Stimulated activated CD8-positive, alpha-beta memory T cell treated with anti-CD3 and anti-CD28 coated beads, Interleukin-15, amount 100 ng/mL, for 4 hours (primary cell): Measurements from ENCODE around the gene WDFY4.

Experiments used
- DNase-seq, 2 donors: peaks; one replicate each; pipeline ENCODE4 v3.0.0-alpha.2; 2020; ENCODE audit warnings: low read depth in 2 of 2

WDFY4 gene

DNA sequence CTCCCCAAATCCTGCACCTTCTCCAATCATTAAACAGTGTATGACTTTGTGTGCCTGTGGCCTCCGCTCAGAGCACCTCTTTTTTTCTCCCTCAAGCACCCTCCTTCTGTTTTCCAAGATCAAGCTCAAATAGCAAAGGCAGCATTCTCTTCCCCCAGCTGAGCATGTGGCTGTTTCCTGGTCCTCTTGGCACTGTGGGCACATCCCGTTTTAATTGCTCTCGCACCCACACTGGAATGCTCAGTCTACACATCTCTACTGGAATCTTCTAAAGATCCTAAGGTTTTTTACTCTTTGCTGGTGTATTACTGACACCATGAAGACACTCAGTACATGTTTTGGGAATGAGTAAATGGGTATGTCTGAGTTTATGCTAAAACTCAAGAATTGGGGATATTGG, 107.4 kb downstream of the WDFY4 start:
- no peak for DNase-seq

DNA sequence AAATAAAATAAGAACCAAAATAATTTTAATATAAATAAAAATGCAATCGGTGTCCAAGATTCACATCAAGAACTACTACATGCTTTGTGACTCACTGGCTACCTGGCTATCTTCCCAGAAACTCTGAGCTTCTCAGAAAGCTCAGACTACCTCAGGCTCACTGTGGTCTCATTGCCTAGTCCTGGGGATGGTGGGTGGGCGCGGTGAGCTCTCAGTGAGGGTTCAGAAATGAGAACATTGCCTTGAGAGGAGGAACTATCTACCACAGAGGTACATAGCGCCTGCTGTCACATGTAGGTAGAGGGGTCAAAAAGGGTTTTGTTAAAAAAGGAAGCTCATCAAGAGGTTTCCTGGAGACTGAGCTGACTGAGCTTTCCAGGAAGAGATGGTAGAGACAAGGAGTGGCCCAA, 108.0 kb downstream of the WDFY4 start:
- DNase-seq = no peak

DNA sequence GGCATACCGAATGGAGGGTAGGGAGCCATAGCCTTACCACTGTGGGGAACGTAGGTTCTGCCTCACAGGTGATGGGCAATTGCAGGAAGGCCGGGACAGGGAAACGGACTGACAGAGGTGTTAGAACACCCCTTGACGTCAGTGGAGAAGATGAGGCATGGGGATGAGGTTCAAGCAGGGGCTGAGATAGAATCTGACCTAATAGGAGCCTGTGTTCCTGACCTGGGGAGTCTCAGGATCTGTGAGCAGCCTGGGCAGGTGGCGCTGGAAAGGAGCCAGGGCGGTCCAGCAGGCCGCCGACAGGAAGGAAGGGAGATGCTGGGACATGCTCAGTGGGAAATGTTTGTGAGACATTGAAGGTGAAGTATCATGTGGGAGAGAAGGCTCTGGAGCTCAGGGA, 109.4 kb downstream of the WDFY4 start:
- DNase-seq = no peak

DNA sequence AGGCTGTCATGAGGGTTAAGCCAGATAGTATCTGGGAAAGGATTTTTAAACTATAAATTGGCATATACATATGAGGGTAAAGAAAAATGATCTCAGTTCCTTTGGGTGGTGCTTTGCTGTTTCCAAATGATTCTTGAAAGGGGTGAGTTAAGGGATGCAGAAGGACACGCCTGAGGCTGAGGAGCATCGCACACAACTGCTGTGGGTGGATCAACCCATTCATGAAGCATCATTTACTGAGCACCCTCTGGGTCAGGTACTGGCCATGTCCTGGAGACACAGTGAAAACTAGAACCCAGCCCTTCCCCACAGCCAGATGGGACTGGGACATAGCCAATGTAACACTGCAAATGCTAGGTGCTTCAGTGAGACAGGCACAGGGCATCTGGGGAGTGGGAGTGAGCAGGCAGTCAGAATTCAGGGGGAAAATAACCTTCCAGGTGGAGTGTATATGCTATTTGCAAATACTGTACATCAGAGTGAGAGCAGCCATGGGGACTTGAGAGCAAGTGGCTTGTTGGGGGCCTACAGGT, 112.1 kb downstream of the WDFY4 start:
- DNase-seq = no peak

DNA sequence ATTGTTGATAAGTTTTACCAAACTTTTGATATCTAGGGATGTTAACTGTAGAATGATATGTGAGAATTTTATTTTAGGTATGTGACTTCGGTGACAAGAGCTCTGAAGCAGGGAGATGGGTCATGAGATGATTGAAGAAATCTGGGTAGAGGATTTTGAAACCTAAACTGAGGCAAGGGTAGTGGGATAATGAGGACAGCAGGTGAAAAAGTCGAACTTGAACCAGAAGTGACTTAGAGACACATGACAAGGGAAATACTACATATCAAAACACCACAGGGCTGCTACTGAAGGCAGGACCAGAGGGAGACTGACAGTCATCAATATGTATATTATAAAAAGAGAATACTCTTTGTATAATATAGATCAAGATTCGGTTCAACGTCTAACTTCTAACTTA, 113.2 kb downstream of the WDFY4 start:
- DNase-seq = no peak

DNA sequence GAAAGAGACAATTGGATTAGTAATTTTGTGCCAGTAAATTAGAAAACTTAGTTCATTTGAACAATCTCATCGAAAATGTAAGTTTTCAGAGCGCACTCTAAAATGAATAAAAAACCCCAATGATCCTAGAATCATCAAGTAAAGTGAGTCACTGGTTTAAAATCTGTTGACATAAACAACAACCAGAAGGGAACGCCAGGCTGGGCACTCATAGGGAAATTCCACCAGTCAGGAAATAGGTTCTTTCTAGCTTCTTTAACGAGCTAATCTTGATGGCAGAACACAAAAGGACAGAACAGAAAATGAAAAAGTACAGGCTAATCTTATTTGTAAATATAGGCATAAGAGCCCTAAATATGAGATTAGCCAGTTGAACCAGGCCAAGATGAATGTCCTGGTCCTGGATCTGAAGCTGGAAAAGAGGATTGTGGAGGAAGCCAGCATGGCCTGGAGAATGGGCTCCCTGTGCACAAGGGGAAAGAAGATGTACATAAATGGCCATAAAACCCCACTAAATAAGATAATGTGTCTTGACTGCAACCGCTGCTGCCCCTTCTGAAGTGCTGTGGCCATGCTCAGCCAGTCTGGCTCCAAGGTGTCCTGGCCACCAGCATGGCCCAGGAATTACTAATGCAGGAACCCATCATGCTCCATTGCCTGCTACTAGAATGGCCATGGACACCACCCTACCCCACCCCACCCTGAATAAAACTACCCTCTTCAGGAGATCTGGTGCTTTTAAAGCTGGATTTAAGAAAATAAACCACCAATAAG, 114.0 kb downstream of the WDFY4 start:
- DNase-seq = no peak

DNA sequence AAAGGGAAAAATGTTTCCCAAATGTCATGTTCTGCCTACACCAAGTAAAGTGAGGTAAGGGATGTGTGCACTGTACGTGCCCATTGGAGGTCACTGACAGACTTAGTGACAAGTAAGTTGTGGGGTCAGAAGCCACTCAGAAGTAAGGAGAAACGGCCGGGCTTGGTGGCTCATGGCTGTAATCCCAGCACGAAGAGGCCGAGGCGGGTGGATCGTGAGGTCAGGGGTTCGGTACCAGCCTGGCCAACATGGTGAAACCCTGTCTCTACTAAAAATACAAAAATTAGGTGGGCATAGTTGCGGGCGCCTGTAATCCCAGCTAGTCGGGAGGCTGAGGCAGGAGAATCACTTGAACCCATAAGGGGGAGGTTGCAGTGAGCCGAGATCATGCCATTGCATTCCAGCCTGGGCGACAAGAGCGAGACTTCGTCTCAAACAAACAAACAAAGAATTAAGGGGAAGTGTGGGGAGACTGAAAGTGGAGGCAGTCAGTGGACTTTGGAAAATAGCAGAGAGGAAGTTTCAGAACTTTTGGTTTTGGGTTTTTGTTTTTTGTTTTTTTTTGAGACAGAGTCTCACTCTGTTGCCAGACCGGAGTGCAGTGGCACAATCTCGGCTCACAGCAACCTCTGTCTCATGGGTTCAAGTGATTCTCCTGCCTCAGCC, 114.8 kb downstream of the WDFY4 start:
- DNase-seq = no peak

DNA sequence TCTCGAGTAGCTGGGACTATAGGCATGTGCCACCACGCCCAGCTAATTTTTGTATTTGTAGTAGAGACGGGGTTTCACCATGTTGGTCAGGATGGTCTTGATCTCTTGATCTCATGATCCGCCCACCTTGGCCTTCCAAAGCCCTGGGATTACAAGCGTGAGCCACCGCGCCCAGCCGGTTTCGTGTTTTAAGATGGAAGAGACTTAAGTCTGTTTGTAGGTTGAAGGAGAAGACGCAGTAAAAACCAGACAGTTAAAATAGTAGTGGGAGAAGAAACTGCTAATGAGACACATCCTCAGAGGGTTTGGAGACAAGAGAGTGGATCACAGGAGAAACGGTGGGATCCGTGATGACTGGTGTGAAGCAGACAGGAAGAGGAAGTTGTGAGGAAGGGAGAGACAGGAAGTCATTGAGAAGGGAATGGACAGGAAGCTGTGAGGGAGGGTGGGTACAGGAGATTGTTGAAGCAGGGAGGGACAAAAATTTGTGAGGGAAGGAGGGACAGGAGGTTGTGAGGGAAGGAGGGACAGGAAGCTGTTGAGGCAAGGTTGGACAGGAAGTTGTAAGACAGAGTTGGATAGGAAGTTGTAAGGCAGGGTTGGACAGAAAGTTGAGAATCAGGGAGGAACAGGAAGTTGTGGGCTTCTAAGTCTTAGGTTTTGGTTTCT, 115.5 kb downstream of the WDFY4 start:
- no peak for DNase-seq

DNA sequence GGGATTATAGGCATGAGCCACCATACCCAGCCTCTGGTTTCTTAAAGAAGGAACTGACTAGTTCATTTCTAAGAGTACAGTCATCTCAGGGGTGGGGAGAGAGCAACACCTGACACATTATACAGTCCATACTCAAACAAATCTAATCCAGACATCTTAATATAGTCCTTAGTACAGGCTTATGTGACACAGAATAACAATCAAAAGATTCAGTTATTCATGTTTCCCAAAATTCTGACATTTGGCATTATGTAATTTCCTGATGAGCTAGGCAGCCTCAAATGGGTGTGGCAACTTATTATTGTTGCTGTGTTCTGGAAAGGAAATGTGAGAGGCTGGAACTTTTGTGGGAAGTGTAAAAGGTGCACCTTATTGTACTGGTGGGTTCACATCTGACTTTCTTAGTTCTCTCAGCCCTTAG, 116.3 kb downstream of the WDFY4 start:
- DNase-seq = no peak

DNA sequence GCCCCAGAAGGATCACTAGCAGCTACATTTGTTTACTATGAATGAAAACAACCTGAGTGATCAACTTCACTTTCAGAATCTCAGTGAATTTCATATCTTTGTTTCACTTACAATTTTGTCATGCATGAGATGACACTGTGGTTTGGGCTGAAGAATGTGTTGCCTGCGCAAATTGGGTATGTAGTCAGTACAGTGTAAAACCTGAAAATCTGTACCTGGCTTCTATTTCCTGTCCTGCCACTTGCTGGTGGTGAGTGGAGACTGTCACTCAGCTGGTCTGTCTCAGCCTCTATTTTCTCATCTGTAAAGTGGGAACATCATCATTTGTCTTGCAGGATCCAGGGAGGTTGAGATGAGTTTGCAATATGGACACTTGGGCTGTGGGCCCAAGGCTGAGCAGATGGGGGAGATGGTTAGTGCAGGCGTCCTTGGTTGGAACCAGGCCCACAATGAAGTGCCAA, 118.0 kb downstream of the WDFY4 start:
- DNase-seq = no peak

DNA sequence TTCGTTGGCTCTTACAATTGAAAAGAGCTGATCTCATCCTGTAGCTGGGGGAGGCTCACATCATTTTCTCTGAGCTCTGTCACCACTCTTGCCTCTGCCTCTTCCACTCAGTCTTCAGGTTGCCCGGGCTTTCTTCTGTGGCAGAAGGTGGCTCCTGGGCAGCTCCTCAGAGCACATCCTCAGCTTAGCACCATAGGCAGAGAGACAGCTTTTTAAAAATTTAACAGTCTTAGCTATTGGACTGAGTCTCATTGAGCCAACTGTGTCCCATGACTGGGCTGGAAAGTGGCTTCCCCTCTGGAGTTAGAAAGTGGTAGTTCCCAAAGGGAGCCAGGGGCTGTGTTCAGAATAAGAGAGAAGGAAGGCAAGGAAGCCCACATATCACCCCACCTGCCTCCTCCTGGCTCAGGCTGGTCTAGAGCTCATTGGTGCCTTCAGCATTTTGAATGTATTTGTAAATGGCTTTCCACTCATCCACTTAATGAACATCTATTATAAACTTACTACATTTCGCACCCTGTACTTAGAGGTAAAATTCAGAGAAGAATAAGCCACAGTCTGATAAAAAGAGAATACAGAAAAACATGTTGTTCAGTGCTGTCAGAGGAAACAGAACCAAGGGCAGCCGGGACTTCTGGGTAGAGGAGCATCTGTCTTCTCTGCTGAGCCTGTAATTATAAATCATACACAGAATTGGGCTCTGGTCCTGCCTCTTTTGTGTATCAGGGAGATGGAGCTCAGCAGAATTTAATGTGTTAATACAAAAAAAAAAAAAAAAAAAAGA, 119.3 kb downstream of the WDFY4 start:
- DNase-seq = no peak

DNA sequence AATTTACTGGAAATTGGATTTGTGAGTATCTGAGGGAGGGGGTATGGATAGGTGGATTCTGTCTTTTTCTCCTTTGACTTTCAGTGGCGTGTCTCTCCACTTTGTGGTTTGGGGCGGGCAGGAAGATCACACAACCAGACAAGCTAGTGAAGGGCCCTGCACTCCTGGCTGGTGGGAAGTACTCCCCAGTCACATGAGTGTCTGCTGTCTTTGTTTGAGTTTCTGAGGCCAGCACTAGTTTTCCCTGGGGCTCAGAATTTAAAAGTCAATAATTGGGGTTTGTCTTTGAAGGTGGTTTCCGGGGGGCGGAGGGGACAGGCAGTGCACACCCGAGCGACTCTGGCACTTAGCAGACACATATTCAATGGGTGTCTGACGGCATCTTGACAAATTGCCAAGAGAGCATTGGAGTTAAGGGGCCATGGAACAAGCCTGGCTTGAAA, 120.1 kb downstream of the WDFY4 start:
- DNase-seq = no peak

DNA sequence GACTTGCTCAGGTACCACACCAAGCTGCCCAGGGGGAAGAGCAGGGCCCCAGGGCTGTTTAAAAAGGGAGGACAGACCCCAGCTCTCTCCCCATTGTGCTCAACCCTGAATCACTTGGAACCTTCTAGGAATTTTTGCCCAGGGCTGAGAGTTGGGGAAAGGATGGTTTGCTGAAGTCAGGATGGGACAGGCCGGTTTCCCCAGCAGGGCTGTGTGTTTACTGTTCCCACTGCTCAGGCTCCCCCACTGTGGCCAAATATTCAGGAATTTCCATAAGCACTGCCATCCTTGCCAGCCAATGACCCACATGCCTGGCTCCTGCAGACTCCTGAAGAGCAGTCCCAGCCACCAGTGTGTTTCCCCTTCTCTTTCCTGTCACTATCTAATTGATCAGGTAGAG, 120.7 kb downstream of the WDFY4 start:
- DNase-seq = no peak

DNA sequence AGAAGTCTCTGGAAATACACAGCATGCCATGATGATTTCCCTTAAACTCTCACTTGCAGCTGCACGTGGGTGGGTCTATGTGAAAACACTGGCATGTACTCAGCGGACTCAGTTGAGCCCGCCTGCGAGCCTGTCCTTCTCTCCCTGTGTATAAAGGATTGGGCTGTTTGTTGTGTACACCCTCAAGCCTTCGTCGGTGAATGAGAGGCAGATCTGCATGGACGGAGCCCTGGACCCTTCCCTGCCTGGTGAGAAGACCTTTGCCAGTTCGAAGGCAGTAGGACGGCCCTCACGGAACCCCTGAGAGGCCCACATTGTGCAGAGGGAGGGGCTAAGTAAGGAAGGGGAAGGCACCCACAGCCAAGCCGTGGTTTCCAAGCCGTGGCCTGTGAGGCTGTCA, 121.2 kb downstream of the WDFY4 start:
- no peak for DNase-seq

DNA sequence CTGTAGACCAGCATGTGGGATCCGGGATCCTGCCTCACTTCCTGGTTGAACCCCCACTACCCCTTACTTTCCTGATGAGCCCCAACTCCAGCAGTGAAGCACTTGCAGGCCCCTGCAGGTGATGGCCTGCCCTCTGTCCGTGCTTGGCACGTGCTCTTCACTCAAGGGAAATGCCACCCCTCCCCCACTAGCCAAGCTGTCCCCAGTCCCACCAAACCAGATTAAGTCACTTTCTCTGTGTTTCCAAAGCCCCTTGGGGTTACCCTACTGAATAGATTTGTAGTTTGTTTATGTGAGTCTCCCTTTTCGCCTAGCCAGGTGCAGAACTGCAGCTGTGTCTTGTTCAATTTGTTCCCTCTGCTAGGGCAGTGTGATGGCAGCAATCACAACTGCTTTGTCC, 121.7 kb downstream of the WDFY4 start:
- DNase-seq = no peak

DNA sequence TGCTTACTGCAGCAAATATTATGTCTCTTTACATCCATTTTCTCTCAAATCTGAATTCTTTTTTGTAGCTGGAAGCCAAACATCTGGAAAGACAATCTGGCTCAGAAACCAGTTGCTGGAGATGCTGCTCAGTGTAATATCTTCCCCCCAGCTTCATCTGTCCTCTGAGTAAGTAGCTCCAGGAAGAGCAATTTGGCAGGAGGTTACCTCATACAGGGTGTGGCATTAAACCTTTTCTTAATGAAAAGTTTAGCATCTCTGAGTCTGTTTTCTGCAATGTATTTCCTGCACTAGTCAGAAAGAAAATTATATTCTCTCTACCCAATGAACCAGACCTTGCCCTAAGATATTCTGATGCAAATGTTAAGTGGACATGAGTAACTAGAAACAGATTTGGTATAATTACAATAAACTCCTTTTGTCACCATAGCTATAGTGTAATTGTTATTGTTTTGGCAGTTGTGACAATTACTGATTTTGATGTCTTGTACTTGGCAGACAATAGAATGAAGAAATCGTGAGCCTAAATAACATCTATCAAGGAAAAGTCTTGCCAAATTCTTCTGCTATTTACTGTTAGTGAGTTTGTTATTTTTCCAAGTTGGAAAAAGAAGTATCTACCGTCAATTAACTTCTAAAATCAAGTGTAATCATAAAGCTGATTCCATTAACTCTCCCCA, 123.3 kb downstream of the WDFY4 start:
- no peak for DNase-seq

DNA sequence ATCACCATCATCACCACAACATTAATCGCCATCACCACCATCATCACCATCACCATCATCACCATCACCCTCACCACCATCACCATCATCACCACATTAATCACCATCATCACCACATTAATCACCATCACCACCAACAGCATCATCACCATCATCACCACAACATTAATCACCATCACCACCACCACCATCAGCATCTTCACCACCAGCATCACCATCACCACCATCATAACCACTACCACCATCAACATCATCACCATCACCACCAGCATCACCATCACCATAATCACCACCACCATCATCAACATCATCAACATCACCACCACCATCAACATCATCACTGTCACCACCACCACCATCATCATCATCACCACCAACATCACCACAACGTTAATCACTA, 124.6 kb downstream of the WDFY4 start:
- DNase-seq = no peak

DNA sequence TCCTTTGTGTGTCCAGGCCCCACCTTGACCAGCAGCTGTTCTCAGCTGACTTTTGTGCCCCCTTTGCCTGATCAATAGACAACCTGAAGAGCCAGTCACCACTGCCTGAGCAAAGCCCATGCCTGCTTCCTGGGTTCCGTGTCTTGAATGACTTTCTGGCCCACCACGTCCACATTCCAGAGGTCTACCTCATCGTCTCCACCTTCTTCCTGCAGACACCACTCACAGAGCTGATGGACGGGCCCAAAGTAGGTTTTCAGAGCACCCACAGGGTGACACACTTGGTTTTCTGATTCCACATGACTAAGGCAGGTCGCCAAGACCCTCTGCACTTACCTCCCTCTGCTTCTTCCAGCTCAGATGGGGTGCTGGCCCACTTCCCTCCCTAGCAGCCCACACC, 126.8 kb downstream of the WDFY4 start:
- no peak for DNase-seq

DNA sequence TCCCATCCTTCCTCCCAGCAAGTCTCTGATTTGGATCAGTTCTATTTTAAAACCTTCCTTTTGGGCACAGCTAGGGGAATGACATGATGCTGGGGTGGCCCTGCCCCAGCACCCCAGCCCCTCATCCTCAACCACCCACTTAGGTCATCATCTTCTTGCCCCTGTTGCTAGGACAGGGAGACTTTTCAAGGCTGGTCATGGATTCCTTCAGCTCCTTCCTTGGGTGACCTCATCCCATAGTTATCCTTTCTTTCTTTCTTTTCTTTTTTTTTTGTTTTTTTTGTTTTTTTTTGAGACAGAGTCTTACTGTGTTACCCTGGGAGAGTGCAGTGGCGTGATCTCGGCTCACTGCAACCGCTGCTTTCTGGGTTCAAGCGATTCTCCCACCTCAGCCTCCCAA, 127.2 kb downstream of the WDFY4 start:
- no peak for DNase-seq

DNA sequence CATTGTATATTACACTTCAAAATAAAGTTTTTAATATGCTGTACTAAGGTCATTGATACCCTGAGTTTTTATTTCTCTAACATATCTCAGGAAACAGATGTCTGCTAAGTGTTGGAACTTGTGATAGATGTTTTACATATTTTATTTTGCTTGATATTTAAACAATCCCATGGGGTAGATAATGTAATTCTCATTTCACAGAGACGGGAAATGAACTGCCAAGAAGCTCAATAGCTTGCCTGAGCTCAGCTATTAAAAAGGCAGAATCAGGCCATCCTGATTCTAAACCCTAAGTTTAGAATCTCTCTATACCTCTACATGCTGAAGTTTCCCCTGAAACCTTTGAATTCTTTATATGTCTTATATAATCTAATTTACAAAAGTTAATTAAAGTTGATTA, 128.6 kb downstream of the WDFY4 start:
- DNase-seq = no peak

DNA sequence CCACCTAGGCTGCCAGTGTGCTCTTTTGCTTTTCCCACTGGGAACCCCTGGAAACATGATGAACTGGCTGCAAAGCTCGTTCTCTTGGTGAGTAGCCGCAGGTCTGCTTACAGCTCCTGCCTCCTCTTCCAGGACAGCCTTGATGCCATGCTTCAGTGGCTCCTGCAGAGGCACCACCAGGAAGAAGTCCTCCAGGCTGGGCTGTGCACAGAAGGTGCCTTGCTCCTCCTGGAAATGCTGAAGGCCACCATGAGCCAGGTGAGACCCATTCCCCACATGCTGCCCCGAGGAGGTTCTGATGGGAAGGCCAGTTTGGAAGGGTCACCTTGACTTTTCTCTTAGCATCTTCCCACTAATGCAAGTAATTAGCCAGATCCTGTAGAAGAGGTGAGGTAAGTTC, 129.2 kb downstream of the WDFY4 start:
- no peak for DNase-seq
